Fibroblast of the aortic adventitia (primary cell): ENCODE data around the gene GAB1. TPM values are rescaled to one million over a fixed set of nuclear protein-coding genes. Genes with fewer than 3 reads are reported as not detected.

Experiments
- DNase-seq: peaks from one replicate; pipeline ENCODE4 v3.0.0-alpha.2; 2010; ENCODE audit warnings: low read depth
- H3K4me3 ChIP-seq: 2 replicates; pipeline ENCODE4 v1.5.1; 2011; ENCODE audit warnings: low read depth, mild to moderate bottlenecking, control low read depth, low read length, moderate library complexity
- total RNA-seq: library from RNA; depleted of rRNA; stranded (reverse); fragments of >200 nt; gene quantifications from 2 replicates; pipeline ENCODE4 v1.2.3, GENCODE V29; 2012; ENCODE audit warnings: low replicate concordance
- TF ChIP-seq, protein P1 (sequence below): IDR thresholded peaks from 2 replicates; pipeline ENCODE4 v1.5.1; 2011; ENCODE audit warnings: mild to moderate bottlenecking, low read length, control low read depth, inconsistent platforms; ENCODE audit not compliant: insufficient read depth

The GAB1 gene
- total RNA-seq, 1 donor: 22.8 TPM

DNA sequence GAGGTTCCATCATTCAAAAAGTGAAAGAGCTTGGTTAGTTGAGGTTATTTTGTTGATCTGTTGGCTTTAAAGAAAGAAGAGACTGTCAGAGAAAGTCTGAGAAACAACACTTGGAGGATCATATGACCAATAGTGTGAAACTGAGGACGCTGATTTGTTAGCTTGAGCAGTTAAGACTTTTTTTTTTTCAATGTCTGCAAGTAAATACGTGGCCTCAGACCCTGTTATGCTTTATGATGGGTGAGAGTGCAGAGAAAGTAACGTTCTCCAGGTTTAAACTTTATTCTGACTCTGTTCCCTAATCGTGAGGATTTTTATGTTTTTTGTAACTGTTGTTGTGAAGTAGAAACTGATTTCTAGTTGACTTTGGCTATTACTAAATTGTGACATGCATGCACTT is 45.9 kb downstream of the GAB1 start:
- TF ChIP-seq, protein P1, sequence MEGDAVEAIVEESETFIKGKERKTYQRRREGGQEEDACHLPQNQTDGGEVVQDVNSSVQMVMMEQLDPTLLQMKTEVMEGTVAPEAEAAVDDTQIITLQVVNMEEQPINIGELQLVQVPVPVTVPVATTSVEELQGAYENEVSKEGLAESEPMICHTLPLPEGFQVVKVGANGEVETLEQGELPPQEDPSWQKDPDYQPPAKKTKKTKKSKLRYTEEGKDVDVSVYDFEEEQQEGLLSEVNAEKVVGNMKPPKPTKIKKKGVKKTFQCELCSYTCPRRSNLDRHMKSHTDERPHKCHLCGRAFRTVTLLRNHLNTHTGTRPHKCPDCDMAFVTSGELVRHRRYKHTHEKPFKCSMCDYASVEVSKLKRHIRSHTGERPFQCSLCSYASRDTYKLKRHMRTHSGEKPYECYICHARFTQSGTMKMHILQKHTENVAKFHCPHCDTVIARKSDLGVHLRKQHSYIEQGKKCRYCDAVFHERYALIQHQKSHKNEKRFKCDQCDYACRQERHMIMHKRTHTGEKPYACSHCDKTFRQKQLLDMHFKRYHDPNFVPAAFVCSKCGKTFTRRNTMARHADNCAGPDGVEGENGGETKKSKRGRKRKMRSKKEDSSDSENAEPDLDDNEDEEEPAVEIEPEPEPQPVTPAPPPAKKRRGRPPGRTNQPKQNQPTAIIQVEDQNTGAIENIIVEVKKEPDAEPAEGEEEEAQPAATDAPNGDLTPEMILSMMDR: no peak
- peak; percentile 58 for DNase-seq
- H3K4me3 ChIP-seq: peak overlapping the region; percentile 13

GRCh38 chr4:143383005-143383574 is 46.4 kb downstream of the GAB1 start:
- TF ChIP-seq, protein P1: no peak
- no peak overlapping the region for H3K4me3 ChIP-seq
- DNase-seq: no peak

GRCh38 chr4:143384381-143384994 is 47.8 kb downstream of the GAB1 start:
- no peak overlapping the region for H3K4me3 ChIP-seq
- TF ChIP-seq, protein P1: no peak
- peak; percentile 82 for DNase-seq

DNA sequence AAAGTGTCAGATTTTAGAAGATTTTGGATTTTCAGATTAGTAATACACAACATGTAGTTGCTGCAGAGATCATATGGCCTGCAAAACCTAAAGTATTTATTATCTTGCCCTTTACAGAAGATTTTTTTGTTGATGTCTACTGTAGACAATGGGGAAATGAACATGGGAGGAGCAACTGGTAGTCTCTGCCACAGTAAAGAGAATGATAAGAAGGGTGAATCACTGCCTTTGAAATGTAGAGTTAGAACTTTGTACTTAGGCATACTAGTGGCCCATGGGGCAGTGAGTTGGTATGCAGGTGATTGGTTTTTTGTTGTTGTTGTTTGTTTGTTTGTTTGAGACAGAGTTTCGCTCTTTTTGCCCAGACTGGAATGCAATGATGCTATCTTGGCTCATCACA is 50.1 kb downstream of the GAB1 start:
- DNase-seq: peak; percentile 54
- TF ChIP-seq, protein P1: no peak
- H3K4me3 ChIP-seq: no peak overlapping the region

- peak; percentile 48 for DNase-seq
- TF ChIP-seq, protein P1: no peak
- no peak overlapping the region for H3K4me3 ChIP-seq
Measured at GRCh38 chr4:143389579-143390195, 53.0 kb downstream of the GAB1 start.

DNA sequence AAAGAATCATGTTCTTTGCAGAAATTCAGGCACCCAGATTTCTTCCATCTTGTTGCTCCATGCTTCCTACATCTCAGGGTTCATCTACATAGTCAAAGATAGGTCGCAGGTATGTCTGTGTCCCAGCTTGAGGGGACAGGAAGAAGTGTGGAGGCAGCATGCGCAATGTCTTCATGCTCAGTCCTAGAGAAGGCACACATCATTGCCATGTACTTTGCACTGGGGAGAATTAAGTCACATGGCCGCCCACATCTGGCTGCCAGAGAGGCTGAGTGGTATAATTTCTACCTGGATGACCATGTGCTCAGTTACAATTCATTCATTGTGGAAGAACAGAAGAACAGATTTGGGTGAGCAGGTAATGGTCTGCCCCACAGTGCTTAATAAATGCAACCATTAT is 54.1 kb downstream of the GAB1 start:
- TF ChIP-seq, protein P1: no peak
- DNase-seq: no peak
- H3K4me3 ChIP-seq: no peak overlapping the region
